ENCODE results near the gene TCTN1. TPM values are rescaled to one million over a fixed set of nuclear protein-coding genes. Genes with fewer than 3 reads are reported as not detected.

The TCTN1 gene
- total RNA-seq, 1 experiment from 2014 or later, result 11.1 TPM

- H3K4me1 Mint-ChIP-seq, result no peaks in the 10 kb centered on the region
- Histone ChIP-seq H3T11ph (ENCODE audit: low read length) (no peak overlapping the region), H4K5ac (ENCODE audit: insufficient read length, low read depth, low read length) (no peak overlapping the region), H2BK20ac (ENCODE audit: low read depth, low read length, poor library complexity, severe bottlenecking) (no peak overlapping the region), H3K4ac (ENCODE audit: low read depth, low read length) (no peak overlapping the region), H4K8ac (replicated peaks; ENCODE audit: insufficient read length, low read depth, low read length) (no peak overlapping the region), H3K4me2 (ENCODE audit: insufficient read depth, insufficient read length, low read length) (no peak overlapping the region), H4K20me1 (ENCODE audit: control insufficient read depth, insufficient read depth, insufficient read length) (no peaks in the 10 kb centered on the region), H2BK12ac (ENCODE audit: insufficient read length, low read depth, low read length) (no peak overlapping the region), H2BK120ac (ENCODE audit: low read depth, low read length, poor library complexity, severe bottlenecking) (no peak overlapping the region), H3K4me1 (ENCODE audit: insufficient read depth, low read length) (no peaks in the 10 kb centered on the region), H3K27me3 (ENCODE audit: insufficient read depth, low read length) (no peaks in the 10 kb centered on the region), H2AFZ (ENCODE audit: low read length) (no peak overlapping the region), H4K91ac (ENCODE audit: insufficient read length, low read depth, low read length) (no peak overlapping the region), H2BK5ac (ENCODE audit: insufficient read length, low read length) (no peak overlapping the region), H3K56ac (ENCODE audit: insufficient read length, low read depth, low read length) (no peak overlapping the region), H3K27ac (ENCODE audit: insufficient read length, low read depth, low read length) (no peak overlapping the region), H3K18ac (ENCODE audit: insufficient read length, low read depth, low read length) (no peak overlapping the region), H2BK15ac (ENCODE audit: low read depth, low read length) (no peak overlapping the region), H3K9me3 (ENCODE audit: control insufficient read depth, low read depth, low read length) (no peaks in the 10 kb centered on the region), H3K79me1 (ENCODE audit: insufficient read depth, low read depth, low read length, poor library complexity, severe bottlenecking) (no peaks in the 10 kb centered on the region), H3K79me2 (ENCODE audit: insufficient read depth, low read length) (no peaks in the 10 kb centered on the region), H3K9ac (ENCODE audit: extremely low read depth, insufficient read length, low read length) (no peak overlapping the region), H3K23ac (ENCODE audit: insufficient read length, low read depth, low read length) (no peak overlapping the region), H3K23me2 (ENCODE audit: insufficient read length, low read depth, low read length, poor library complexity, severe bottlenecking) (no peaks in the 10 kb centered on the region), H3K14ac (ENCODE audit: insufficient read depth, low read length) (no peak overlapping the region), H2AK5ac (ENCODE audit: insufficient read length, low read length) (no peak overlapping the region)
- H3K4me3 Mint-ChIP-seq, result no peak overlapping the region
- H3K27me3 Mint-ChIP-seq (ENCODE audit: low read depth), result no peaks in the 10 kb centered on the region; the same call in none of the 2 replicates
- H3K27ac Mint-ChIP-seq, result no peak overlapping the region
- no peaks in the 10 kb centered on the region for H3K9me3 Mint-ChIP-seq
- WGBS (ENCODE audit: extremely low coverage, insufficient read length, low lambda C conversion rate), result no CpG with 5 or more reads among the region's 1 CpG
- no peak for TF ChIP-seq CTCF (conservative IDR thresholded peaks at IDR 0.05)
- DNase-seq, result no peak
- H3K36me3 Mint-ChIP-seq (ENCODE audit: insufficient read depth in 1 of 3, low read depth in 3 of 3), result no peaks in the 10 kb centered on the region
Observed at GRCh38 chr12:110597885-110598284, 16.0 kb upstream of the TCTN1 start.

Measured in H9 (cell line).